IPS-18c (cell line): Measurements from ENCODE around the gene HECTD1.
"Not testable (repeated sequence)": the region's sequence is repeated elsewhere in the genome, so short reads cannot be mapped to it uniquely, and the experiment has no call there.

ENCODE experiments used
- H3K4me3 ChIP-seq: 2 replicates; pipeline ENCODE4 v1.7.0; 2013; ENCODE audit warnings: low read depth, mild to moderate bottlenecking, low read length, moderate library complexity; ENCODE audit not compliant: insufficient read depth
- H3K9me3 ChIP-seq: one replicate; pipeline ENCODE4 v1.6.1; 2013; ENCODE audit warnings: mild to moderate bottlenecking, low read length, moderate library complexity; ENCODE audit not compliant: control insufficient read depth, insufficient read depth

Gene HECTD1

DNA sequence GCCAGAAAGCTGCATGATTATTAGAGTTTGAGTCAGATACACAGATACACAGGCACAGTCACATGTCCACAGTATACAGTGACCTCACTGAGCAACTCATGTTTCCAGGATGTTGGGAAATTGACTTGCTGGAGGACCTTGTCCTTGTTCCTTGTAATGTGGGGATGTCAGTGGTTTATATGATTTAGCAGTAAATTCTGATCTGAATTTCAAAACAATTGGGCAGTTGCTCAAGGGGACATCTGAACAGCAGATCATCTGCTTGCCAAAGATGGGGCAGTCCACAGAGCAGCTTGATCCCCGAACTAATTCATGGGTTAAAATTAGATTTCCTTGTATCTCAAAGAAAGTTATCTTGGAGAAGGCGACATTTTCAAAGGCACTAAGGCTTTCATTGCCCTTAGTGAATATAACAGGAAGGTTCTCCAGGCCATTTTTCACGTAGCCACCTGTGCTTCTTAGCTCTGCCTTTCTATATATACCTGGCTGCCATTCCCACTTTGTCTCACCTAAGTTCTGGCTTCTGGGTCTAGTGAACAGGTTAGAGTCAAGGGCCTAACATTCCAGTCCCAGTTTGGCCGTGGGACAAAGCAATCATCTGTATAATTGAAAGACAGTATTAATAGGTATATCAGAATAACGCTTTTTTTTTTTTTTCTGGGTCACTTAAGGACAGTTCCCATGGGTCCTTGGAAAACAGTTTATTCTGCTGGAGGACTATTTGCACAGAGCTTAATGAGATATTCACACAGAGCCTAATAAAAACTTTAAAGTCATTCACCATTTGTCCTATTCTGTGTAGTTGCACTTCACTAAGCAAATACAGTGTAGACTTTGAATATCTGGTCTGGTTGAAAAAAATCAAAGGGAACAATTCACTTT is 116.5 kb downstream of the HECTD1 start:
- no peaks in the 10 kb centered on the region for H3K9me3 ChIP-seq
- no peak overlapping the region for H3K4me3 ChIP-seq

DNA sequence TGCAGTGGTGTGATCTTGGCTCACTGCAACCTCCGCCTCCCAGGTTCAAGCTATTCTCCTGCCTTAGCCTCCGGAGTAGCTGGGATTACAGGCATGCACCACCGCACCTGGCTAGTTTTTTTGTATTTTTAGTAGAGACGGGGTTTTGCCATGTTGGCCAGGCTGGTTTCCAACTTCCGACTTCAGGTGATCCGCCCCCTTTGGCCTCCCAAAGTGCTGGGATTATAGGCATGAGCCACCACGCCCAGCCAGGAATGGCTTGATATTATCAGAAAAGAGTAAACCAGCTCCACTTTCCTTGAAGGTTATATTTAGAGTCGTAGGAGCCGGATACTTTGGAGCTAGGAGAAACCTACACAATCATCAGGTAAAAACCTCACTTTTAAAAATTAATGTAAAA is 121.1 kb downstream of the HECTD1 start:
- not testable (repeated sequence) for H3K9me3 ChIP-seq, H3K4me3 ChIP-seq

DNA sequence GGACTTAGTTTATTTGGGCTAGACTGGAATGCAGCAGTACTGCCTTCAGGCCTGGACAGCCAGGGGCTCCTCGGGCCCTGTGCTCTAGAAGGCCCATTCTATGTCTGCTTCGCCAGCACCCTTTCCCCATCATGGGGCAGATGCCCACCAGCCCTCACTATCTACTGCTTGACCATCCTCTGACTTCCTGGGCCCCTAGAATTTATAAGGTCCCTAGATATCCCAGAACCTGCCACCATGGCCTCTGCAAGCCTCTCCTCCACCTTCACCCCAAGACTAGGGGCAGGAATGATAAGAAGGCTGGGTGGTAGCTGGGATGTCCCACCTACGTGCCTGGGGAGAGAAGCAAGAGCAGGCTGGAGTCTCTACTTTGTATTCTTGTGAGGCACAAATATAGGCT is 122.6 kb downstream of the HECTD1 start:
- Histone ChIP-seq H3K9me3 (no peaks in the 10 kb centered on the region), H3K4me3 (no peak overlapping the region)

DNA sequence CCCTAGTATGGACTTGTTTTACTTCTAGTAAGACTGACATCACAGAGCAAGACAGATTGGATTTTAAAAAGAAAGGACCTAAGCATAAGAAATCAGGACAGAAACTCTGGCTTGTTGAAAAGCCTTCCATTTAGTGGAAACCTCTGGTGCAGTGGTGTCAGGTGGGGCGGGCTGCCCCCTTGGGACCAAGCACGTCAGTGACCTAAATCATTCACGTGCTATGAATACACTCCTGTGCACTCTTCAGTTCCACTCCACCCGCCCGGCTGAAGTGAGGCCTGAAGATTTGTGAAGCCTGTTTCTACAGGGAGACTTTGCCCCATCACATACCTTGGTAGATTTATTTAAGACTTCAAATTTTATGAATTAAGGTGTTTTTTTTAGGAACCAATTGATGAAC is 123.2 kb downstream of the HECTD1 start:
- Histone ChIP-seq H3K4me3 (no peak overlapping the region), H3K9me3 (no peaks in the 10 kb centered on the region)

DNA sequence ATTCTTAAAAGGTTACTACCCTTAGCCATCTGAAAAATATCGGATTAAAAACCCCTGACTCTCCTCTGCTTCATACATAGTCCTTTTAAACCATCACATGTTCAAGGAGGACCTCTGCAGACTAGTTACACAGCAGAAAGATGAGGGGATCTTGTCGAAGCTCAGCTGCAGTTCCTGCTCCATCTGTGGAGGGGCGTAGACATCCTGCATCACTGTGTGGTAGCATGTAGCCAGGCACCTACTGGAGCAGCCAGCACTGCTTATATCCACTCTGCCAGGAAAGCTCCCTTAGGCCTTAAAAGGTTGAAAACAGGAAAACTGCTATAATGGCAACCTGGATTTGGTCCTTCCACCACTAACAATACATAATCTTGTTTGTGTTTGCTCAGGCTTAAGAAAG is 123.8 kb downstream of the HECTD1 start:
- no peaks in the 10 kb centered on the region for H3K9me3 ChIP-seq
- H3K4me3 ChIP-seq = no peak overlapping the region

GRCh38 chr14:31080484-31080883 is 127.1 kb downstream of the HECTD1 start:
- Histone ChIP-seq H3K9me3 (no peaks in the 10 kb centered on the region), H3K4me3 (no peak overlapping the region)

DNA sequence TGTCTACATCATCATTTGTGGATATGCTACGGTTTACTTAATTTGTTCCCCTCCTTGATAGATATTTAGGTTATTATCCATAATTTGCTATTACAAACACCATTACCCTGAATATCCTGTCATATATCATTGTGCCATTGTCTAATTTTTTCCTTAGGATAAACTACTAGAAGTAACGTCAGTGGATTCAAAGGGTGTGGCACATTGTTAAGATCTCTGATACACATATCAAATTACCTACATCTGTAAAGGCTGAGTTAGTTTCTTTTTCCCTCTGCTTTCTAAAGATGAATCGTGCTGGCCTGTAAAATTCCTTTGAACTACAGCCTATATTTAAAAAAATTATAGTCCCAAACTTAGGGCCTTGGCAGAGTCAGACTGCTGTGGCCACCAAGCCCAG is 127.5 kb downstream of the HECTD1 start:
- H3K9me3 ChIP-seq = no peaks in the 10 kb centered on the region
- H3K4me3 ChIP-seq = no peak overlapping the region

DNA sequence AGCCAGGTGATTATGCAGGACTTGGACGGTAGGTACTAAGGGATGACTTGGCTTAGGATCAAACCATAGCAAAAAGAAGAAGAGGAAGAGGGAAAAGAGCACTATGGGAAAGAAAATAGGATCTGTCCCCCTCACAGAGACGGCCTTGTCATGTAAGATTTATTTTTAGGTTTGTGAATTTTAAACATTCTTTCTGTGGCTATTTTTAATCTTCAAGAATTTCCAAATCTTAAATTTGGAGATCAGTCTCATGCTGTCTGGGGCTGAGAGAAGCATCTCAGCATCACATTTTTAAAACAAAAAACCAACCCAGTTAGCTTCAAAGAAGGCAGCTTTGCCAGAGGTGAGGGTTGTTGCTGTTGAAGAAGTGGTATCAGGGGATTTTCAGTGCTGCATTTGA is 128.8 kb downstream of the HECTD1 start:
- H3K9me3 ChIP-seq = no peaks in the 10 kb centered on the region
- H3K4me3 ChIP-seq = no peak overlapping the region

DNA sequence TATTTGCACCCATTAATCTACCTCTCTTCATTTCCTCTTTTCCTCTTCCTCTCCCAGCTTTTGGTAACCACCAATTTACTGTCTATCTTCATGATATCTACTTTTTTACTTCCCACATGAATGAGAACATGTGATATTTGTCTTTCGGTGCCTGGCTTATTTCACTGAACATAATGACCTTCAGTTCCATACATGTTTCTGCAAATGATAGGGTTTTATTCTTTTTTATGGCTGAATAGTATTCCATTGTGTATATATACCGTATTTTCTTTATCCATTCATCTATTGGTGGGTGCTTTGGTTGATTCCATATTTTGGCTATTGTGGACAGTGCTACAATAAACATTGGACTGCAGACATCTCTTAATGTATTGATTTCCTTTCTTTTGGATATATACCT is 132.4 kb downstream of the HECTD1 start:
- H3K9me3 ChIP-seq = no peaks in the 10 kb centered on the region
- H3K4me3 ChIP-seq = no peak overlapping the region

- Histone ChIP-seq H3K9me3 (peaks cover 2% of the 10 kb centered on the region), H3K4me3 (no peak overlapping the region)
Measured at GRCh38 chr14:31071151-31071550, 136.4 kb downstream of the HECTD1 start.

- H3K4me3 ChIP-seq = no peak overlapping the region
- H3K9me3 ChIP-seq = peaks cover 2% of the 10 kb centered on the region
Measured at GRCh38 chr14:31070431-31070830, 137.2 kb downstream of the HECTD1 start.

- Histone ChIP-seq H3K4me3 (no peak overlapping the region), H3K9me3 (peaks cover 2% of the 10 kb centered on the region)
Measured at GRCh38 chr14:31069343-31069742, 138.2 kb downstream of the HECTD1 start.

DNA sequence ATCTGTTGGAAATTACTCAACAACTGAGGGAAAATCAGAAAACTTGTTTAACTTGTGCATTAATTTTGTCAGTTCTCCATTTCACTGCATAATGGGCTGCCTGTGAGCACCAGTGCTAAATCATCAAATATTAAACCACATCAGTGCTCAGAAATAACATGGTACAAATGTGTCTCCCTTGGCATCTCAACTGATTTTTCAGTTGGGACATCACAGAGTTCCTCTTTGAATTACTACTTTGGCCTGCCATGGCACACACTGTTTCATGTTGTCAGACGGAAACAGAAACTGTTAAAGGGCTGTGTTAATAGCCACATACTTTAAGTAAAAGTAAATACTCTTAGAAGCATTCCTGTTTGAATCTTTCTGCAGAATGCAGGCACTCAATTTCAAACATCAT is 139.4 kb downstream of the HECTD1 start:
- Histone ChIP-seq H3K4me3 (no peak overlapping the region), H3K9me3 (peaks cover 2% of the 10 kb centered on the region)

DNA sequence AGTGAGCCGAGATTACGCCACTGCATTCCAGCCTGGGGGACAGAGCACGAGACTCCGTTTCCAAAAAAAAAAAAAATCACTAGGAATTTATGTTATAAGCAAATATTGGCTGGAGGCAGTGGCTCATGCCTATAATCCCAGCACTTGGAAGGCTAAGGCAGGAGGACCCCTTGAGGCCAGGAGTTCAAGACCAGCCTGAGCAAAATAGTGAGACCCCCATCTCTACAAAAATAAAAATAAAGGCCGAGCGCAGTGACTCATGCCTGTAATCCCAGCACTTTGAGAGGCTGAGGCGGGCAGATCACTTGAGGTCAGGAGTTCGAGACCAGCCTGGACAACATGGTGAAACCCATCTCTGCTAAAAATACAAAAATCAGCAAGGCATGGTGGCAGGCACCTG is 144.7 kb downstream of the HECTD1 start:
- H3K4me3 ChIP-seq, H3K9me3 ChIP-seq: not testable (repeated sequence)

- Histone ChIP-seq H3K9me3 (no peaks in the 10 kb centered on the region), H3K4me3 (no peak overlapping the region)
Measured at GRCh38 chr14:31060253-31060875, 147.2 kb downstream of the HECTD1 start.

GRCh38 chr14:31059152-31059924 is 148.3 kb downstream of the HECTD1 start:
- no peak overlapping the region for H3K4me3 ChIP-seq
- H3K9me3 ChIP-seq = no peaks in the 10 kb centered on the region

- no peaks in the 10 kb centered on the region for H3K9me3 ChIP-seq
- no peak overlapping the region for H3K4me3 ChIP-seq
Measured at GRCh38 chr14:31057701-31058364, 149.8 kb downstream of the HECTD1 start.
